HEK293T (cell line): ENCODE results near the gene WDR90.

Experiments
- CTCF ChIA-PET: fragments of 350-600 bp; formaldehyde crosslinking; extraction: SDS; loops from one replicate; lab custom pipeline; 2021; ENCODE audit warnings: antibody characterized with exemption, inconsistent platforms; lab: Yijun Ruan, JAX
- POLR2A ChIA-PET: fragments of 350-600 bp; formaldehyde crosslinking; extraction: SDS; loops from one replicate; lab custom pipeline; 2020; ENCODE audit warnings: antibody characterized with exemption, inconsistent platforms; lab: Yijun Ruan, JAX
- DNase-seq: peaks from one replicate; pipeline ENCODE4 v3.0.0; 2012; ENCODE audit warnings: mixed read lengths; ENCODE audit errors: extremely low spot score
- ARNT ChIP-seq: fragments of 450-650 bp; IDR thresholded peaks from 2 replicates; pipeline ENCODE4 v1.6.1; 2017; ENCODE audit warnings: mild to moderate bottlenecking
- BHLHE40 ChIP-seq: fragments of 450-650 bp; IDR thresholded peaks from 2 replicates; pipeline ENCODE4 v1.6.1; 2016; ENCODE audit warnings: mild to moderate bottlenecking, moderate library complexity, borderline replicate concordance
- CTBP1 ChIP-seq: fragments of 450-650 bp; IDR thresholded peaks from 2 replicates; pipeline ENCODE4 v1.6.1; 2016; ENCODE audit warnings: borderline replicate concordance
- ELF4 ChIP-seq: fragments of 450-650 bp; IDR thresholded peaks from 2 replicates; pipeline ENCODE4 v1.6.1; 2017; ENCODE audit warnings: antibody characterized with exemption
- FOXA1 ChIP-seq: fragments of 450-650 bp; IDR thresholded peaks from 2 replicates; pipeline ENCODE4 v1.6.1; 2016; ENCODE audit warnings: mild to moderate bottlenecking
- FOXK2 ChIP-seq: fragments of 450-650 bp; IDR thresholded peaks from 2 replicates; pipeline ENCODE4 v1.6.1; 2016; ENCODE audit warnings: mild to moderate bottlenecking
- FOXM1 ChIP-seq: fragments of 450-650 bp; IDR thresholded peaks from 2 replicates; pipeline ENCODE4 v1.6.1; 2017; ENCODE audit warnings: mild to moderate bottlenecking, borderline replicate concordance
- HDGF ChIP-seq: fragments of 450-650 bp; IDR thresholded peaks from 2 replicates; pipeline ENCODE4 v1.6.1; 2017; ENCODE audit warnings: antibody characterized with exemption, borderline replicate concordance
- L3MBTL2 ChIP-seq: fragments of 450-650 bp; conservative IDR thresholded peaks from 2 replicates; pipeline ENCODE4 v1.6.1; 2016; ENCODE audit warnings: mild to moderate bottlenecking
- LEF1 ChIP-seq: fragments of 450-650 bp; IDR thresholded peaks from 2 replicates; pipeline ENCODE4 v1.6.1; 2017; ENCODE audit warnings: mild to moderate bottlenecking, borderline replicate concordance
- NFRKB ChIP-seq: fragments of 450-650 bp; IDR thresholded peaks from 2 replicates; pipeline ENCODE4 v1.6.1; 2016; ENCODE audit warnings: mild to moderate bottlenecking, moderate library complexity
- SP1 ChIP-seq: fragments of 450-650 bp; IDR thresholded peaks from 2 replicates; pipeline ENCODE4 v1.6.1; 2017
- SUZ12 ChIP-seq: fragments of 450-650 bp; IDR thresholded peaks from 2 replicates; pipeline ENCODE4 v1.6.1; 2016; ENCODE audit warnings: mild to moderate bottlenecking
- TARDBP ChIP-seq: fragments of 450-650 bp; IDR thresholded peaks from 2 replicates; pipeline ENCODE4 v1.6.1; 2016
- ZNF384 ChIP-seq: fragments of 450-650 bp; IDR thresholded peaks from 2 replicates; pipeline ENCODE4 v1.6.1; 2016
- TF ChIP-seq, protein P1 (sequence below): fragments of 450-650 bp; IDR thresholded peaks from 2 replicates; pipeline ENCODE4 v1.6.1; 2016

WDR90 gene

DNA sequence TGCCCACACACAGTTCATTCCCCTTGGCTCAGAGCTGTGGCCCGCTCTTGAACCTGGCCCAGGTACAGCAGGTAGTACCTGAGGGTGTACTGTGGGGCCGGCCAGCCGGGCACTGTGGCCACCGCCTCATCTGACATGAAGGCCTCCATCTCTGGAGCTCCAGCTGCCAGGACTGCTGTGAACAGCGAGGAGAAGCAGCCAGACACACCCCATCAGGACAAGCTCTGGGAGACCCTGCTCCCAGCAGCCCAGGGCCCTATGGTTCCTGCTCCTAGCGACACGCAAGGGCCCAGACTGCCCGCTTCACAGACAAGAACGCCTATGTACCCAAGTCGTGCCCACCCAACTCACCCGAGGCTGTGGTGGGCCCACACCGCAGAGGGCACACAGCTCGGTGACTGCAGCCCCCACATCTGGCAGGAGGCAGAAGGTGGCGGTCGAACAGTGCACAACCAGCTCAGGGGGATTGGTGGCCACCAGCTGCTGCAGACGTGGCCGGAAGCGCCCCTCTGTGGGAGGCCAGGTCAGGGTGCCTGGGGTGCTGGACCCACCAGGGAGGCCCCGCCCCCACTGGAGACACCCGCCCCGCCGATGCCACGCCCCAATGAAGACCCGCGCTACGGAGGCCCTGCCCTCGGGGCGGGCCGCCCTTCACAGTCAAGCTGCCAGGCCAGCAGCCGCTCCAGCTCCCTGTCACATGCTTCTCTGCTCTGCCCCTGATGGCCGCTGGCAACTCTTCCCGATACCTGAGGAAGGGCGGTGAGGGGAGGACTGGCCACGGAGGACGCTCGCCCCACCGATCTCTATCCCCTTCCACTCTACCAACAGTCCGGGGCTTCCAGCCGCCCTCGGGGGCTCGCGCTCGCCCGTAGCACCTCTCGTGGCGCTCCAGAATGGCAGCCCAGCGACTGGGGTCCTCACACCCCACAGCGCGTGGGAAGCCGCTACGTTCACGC lies 30.0 kb downstream of the WDR90 start:
- TF ChIP-seq L3MBTL2, result no peak
- TF ChIP-seq LEF1, result no peak
- TF ChIP-seq FOXK2, result no peak
- no peak for TF ChIP-seq FOXM1
- TF ChIP-seq SP1, result no peak
- TF ChIP-seq, protein P1, sequence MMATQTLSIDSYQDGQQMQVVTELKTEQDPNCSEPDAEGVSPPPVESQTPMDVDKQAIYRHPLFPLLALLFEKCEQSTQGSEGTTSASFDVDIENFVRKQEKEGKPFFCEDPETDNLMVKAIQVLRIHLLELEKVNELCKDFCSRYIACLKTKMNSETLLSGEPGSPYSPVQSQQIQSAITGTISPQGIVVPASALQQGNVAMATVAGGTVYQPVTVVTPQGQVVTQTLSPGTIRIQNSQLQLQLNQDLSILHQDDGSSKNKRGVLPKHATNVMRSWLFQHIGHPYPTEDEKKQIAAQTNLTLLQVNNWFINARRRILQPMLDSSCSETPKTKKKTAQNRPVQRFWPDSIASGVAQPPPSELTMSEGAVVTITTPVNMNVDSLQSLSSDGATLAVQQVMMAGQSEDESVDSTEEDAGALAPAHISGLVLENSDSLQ, result no peak
- TF ChIP-seq ELF4, result no peak
- no peak for TF ChIP-seq ZNF384
- TF ChIP-seq FOXA1, result no peak
- TF ChIP-seq HDGF, result no peak
- TF ChIP-seq ARNT, result no peak
- no peak for TF ChIP-seq NFRKB
- no peak for TF ChIP-seq TARDBP
- no peak for TF ChIP-seq BHLHE40
- no peak for TF ChIP-seq SUZ12
- no peak for TF ChIP-seq CTBP1
- CTCF ChIA-PET, result interaction anchor here (0.7 to 1.4 kb wide), 2 partner anchors 15 to 19 kb away, joined by 5 to 9 read pairs; no protein-coding TSS in a partner anchor
- POLR2A ChIA-PET, result interaction anchor here (0.7 to 2.9 kb wide), 5 partner anchors 10 to 30 kb away, joined by 3 to 16 read pairs (median 9); partner anchors contain the start of genes RHOT2, WDR24 and WDR90
- peak; percentile 50 for DNase-seq

DNA sequence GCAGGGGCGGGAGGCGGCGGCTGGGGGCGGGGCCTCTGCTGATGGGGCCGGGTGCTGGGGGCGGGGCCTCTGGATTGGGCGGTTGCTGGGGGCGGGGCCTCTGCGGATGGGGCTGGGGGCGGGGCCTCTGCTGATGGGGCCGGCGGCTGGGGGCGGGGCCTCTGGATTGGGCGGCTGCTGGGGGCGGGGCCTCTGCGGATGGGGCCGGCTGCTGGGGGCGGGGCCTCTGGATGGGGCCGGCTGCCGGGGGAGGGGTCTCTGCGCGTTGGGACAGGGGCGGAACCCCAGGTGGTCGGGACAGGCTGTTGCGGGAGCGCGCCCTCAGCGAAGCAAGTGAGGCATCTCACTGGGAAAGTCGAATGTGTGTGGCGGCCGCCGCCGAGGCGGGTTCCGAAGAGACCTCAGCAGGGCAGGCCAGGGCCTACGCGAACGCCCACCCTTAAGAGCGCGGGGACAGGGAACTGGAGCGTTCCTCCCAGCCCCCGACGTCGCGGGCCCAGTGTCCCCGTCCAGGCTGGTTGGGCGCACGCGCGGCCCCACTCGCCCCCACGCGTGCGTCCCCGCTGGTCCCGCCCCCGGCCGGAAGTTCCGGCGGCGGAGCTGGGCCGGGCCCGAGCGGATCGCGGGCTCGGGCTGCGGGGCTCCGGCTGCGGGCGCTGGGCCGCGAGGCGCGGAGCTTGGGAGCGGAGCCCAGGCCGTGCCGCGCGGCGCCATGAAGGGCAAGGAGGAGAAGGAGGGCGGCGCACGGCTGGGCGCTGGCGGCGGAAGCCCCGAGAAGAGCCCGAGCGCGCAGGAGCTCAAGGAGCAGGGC lies 30.9 kb downstream of the WDR90 start, which contains the start of gene STUB1:
Gene STUB1, plus strand, starts transcription at position 597 of the 811 bp plus-strand sequence. Its CDS starts 116 bp downstream, at position 713.
- ChIA-PET CTCF (no interaction called here), POLR2A (interaction anchor here (0.6 to 3.0 kb wide), 11 partner anchors 7 to 111 kb away, joined by 3 to 33 read pairs (median 5); partner anchors contain the start of genes ANTKMT, WDR24 and WDR90)
- peak; percentile 80 for DNase-seq
- no peak for TF ChIP-seq L3MBTL2
- 0 out of 2 replicates have a peak, but pooled peaks have one; percentile 12 for TF ChIP-seq FOXM1
- TF ChIP-seq TARDBP, result 0 out of 2 replicates have a peak, but pooled peaks have one; percentile 28

GRCh38 chr16:680625-680945 lies 31.4 kb downstream of the WDR90 start:
- ChIA-PET CTCF (no interaction called here), POLR2A (interaction anchor here (0.6 to 3.0 kb wide), 11 partner anchors 8 to 112 kb away, joined by 3 to 33 read pairs (median 4); partner anchors contain the start of genes ANTKMT and WDR24)
- TF ChIP-seq CTBP1, result no peak
- TF ChIP-seq SP1, result no peak
- TF ChIP-seq HDGF, result no peak
- TF ChIP-seq TARDBP, result no peak
- TF ChIP-seq ARNT, result no peak
- no peak for TF ChIP-seq ZNF384
- DNase-seq, result no peak

DNA sequence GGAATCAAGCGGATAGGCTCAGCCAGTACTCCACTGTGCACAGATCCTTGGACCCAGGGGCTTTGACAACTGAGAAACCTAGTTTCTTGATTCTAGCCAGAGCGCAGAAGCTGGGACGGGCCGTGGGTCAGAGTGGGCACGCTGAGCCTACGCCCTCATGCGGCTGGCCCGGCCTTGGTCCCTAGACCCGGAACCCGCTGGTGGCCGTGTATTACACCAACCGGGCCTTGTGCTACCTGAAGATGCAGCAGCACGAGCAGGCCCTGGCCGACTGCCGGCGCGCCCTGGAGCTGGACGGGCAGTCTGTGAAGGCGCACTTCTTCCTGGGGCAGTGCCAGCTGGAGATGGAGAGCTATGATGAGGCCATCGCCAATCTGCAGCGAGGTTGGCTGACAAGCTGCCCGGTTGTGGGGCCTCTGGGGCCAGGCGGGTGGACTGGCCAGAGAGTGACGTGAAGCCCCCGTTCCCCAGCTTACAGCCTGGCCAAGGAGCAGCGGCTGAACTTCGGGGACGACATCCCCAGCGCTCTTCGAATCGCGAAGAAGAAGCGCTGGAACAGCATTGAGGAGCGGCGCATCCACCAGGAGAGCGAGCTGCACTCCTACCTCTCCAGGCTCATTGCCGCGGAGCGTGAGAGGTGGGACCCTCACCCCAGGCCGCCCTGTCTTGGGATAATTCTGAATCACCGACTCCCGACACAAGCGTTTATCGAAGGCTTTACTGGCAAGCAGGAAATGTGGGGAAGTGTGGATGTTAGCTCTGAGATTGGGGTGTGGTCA lies 32.0 kb downstream of the WDR90 start:
- no peak for DNase-seq
- CTCF ChIA-PET, result no interaction called here
- no peak for TF ChIP-seq TARDBP
- no peak for TF ChIP-seq L3MBTL2
- no peak for TF ChIP-seq ARNT
- POLR2A ChIA-PET, result interaction anchor here (0.8 to 3.0 kb wide), 13 partner anchors 9 to 45 kb away, joined by 3 to 33 read pairs (median 5); partner anchors contain the start of genes ANTKMT, METTL26, RHOT2 and WDR24

- ChIA-PET POLR2A (interaction anchor here (0.8 to 3.0 kb wide), 11 partner anchors 8 to 46 kb away, joined by 3 to 33 read pairs (median 5); partner anchors contain the start of genes ANTKMT, METTL26, RHOT2 and WDR24), CTCF (no interaction called here)
- no peak for DNase-seq
- TF ChIP-seq NFRKB (no peak), L3MBTL2 (peak; percentile 82), CTBP1 (no peak), BHLHE40 (no peak), FOXK2 (no peak), HDGF (0 out of 2 replicates have a peak, but pooled peaks have one; percentile 22)
Observed at GRCh38 chr16:681746-682427, 32.7 kb downstream of the WDR90 start.
